Osteoblast (primary cell): ENCODE results near the gene DISC1. TPM values are rescaled to one million over a fixed set of nuclear protein-coding genes. Genes with fewer than 3 reads are reported as not detected.

Experiments used
- DNase-seq: peaks from one replicate; pipeline ENCODE4 v3.0.0; 2011; ENCODE audit warnings: low spot score, mixed read lengths; ENCODE audit not compliant: insufficient read length; ENCODE audit errors: missing footprints
- H2AFZ ChIP-seq: 2 replicates; pipeline ENCODE4 v1.6.0; 2011; ENCODE audit warnings: mild to moderate bottlenecking, low read length
- H3K27ac ChIP-seq: 2 replicates; pipeline ENCODE4 v1.5.1; 2011; ENCODE audit warnings: mild to moderate bottlenecking, low read depth, low read length, moderate library complexity
- H3K27me3 ChIP-seq: 2 replicates; pipeline ENCODE4 v1.6.0; 2012; ENCODE audit warnings: mild to moderate bottlenecking, control low read depth, inconsistent platforms, low read length, moderate library complexity; ENCODE audit not compliant: insufficient read depth
- H3K36me3 ChIP-seq: 2 replicates; pipeline ENCODE4 v1.5.1; 2011; ENCODE audit warnings: mild to moderate bottlenecking, low read length, control low read depth, moderate library complexity; ENCODE audit not compliant: insufficient read depth
- H3K4me1 ChIP-seq: 2 replicates; pipeline ENCODE4 v1.5.1; 2011; ENCODE audit warnings: mild to moderate bottlenecking, low read length, control low read depth, moderate library complexity; ENCODE audit not compliant: insufficient read depth
- H3K4me2 ChIP-seq: 2 replicates; pipeline ENCODE4 v1.6.0; 2011; ENCODE audit warnings: mild to moderate bottlenecking, low read length; ENCODE audit not compliant: insufficient read depth
- H3K4me3 ChIP-seq: fragments of 200-600 bp; sonication (generic); 3 replicates; pipeline ENCODE4 v1.5.1; 2012; ENCODE audit warnings: mild to moderate bottlenecking, low read length, inconsistent platforms; ENCODE audit not compliant: insufficient read depth
- H3K79me2 ChIP-seq: 2 replicates; pipeline ENCODE4 v1.6.0; 2012; ENCODE audit warnings: mild to moderate bottlenecking, low read length, control low read depth, inconsistent platforms; ENCODE audit not compliant: insufficient read depth
- H3K9me3 ChIP-seq: 2 replicates; pipeline ENCODE4 v1.5.1; 2011; ENCODE audit warnings: low read depth, low read length, control low read depth
- H4K20me1 ChIP-seq: 2 replicates; pipeline ENCODE4 v1.6.0; 2012; ENCODE audit warnings: mild to moderate bottlenecking, low read length, control low read depth; ENCODE audit not compliant: insufficient read depth
- CTCF ChIP-seq: IDR thresholded peaks from 2 replicates; pipeline ENCODE4 v1.5.1; 2011; ENCODE audit warnings: mild to moderate bottlenecking, low read depth, low read length, moderate library complexity; ENCODE audit errors: extremely low read depth
- total RNA-seq: library from RNA; depleted of rRNA; stranded (reverse); fragments of >200 nt; gene quantifications from 2 replicates; pipeline ENCODE4 v1.2.3, GENCODE V29; 2012

The DISC1 gene
- total RNA-seq, 1 donor: 11.9 TPM

GRCh38 chr1:231786126-231786525 is 159.5 kb downstream of the DISC1 start:
- no peak for DNase-seq
- Histone ChIP-seq H2AFZ (no peak overlapping the region), H3K9me3 (no peaks in the 10 kb centered on the region), H4K20me1 (no peaks in the 10 kb centered on the region), H3K4me3 (no peak overlapping the region), H3K79me2 (no peaks in the 10 kb centered on the region), H3K4me1 (peaks cover 5% of the 10 kb centered on the region), H3K4me2 (no peak overlapping the region), H3K27ac (no peak overlapping the region), H3K27me3 (no peaks in the 10 kb centered on the region), H3K36me3 (no peaks in the 10 kb centered on the region)
- no peak for TF ChIP-seq CTCF

GRCh38 chr1:231792634-231793033 is 166.0 kb downstream of the DISC1 start:
- H3K4me3 ChIP-seq: no peak overlapping the region
- H3K4me2 ChIP-seq: no peak overlapping the region
- H3K36me3 ChIP-seq: no peaks in the 10 kb centered on the region
- no peaks in the 10 kb centered on the region for H3K27me3 ChIP-seq
- DNase-seq: no peak
- no peak for TF ChIP-seq CTCF
- H3K9me3 ChIP-seq: no peaks in the 10 kb centered on the region
- H2AFZ ChIP-seq: no peak overlapping the region
- H4K20me1 ChIP-seq: no peaks in the 10 kb centered on the region
- no peaks in the 10 kb centered on the region for H3K79me2 ChIP-seq
- H3K4me1 ChIP-seq: no peaks in the 10 kb centered on the region
- H3K27ac ChIP-seq: no peak overlapping the region

GRCh38 chr1:231793893-231794292 is 167.3 kb downstream of the DISC1 start:
- Histone ChIP-seq H3K79me2 (no peaks in the 10 kb centered on the region), H3K36me3 (no peaks in the 10 kb centered on the region), H3K4me3 (no peak overlapping the region), H3K27ac (no peak overlapping the region), H4K20me1 (no peaks in the 10 kb centered on the region), H2AFZ (no peak overlapping the region), H3K27me3 (no peaks in the 10 kb centered on the region), H3K4me1 (no peaks in the 10 kb centered on the region), H3K9me3 (no peaks in the 10 kb centered on the region), H3K4me2 (no peak overlapping the region)
- no peak for DNase-seq
- TF ChIP-seq CTCF: no peak

- no peak overlapping the region for H3K4me2 ChIP-seq
- H3K79me2 ChIP-seq: no peaks in the 10 kb centered on the region
- H3K36me3 ChIP-seq: no peaks in the 10 kb centered on the region
- H3K27ac ChIP-seq: no peak overlapping the region
- no peaks in the 10 kb centered on the region for H3K27me3 ChIP-seq
- peaks cover 8% of the 10 kb centered on the region for H3K4me1 ChIP-seq
- H3K4me3 ChIP-seq: no peak overlapping the region
- no peak overlapping the region for H2AFZ ChIP-seq
- no peak for DNase-seq
- TF ChIP-seq CTCF: no peak
- no peaks in the 10 kb centered on the region for H3K9me3 ChIP-seq
- no peaks in the 10 kb centered on the region for H4K20me1 ChIP-seq
Measured at GRCh38 chr1:231796141-231796540, 169.6 kb downstream of the DISC1 start.
